GM21619 (cell line): ENCODE results near the gene HIVEP3.

Source experiments
- ATAC-seq: cut with Tn5 transposase; IDR thresholded peaks from one replicate; pipeline ENCODE4 v1.9.1; 2021; ENCODE audit not compliant: unreplicated experiment

Gene HIVEP3

GRCh38 chr1:41479808-41480160 lies 438.9 kb downstream of the HIVEP3 start:
- no peak for ATAC-seq

- no peak for ATAC-seq
Measured at GRCh38 chr1:41479000-41479807, 439.5 kb downstream of the HIVEP3 start.

- ATAC-seq: no peak
Measured at GRCh38 chr1:41478118-41478748, 440.5 kb downstream of the HIVEP3 start.

- no peak for ATAC-seq
Measured at GRCh38 chr1:41476807-41477361, 441.8 kb downstream of the HIVEP3 start.

GRCh38 chr1:41475859-41476567 lies 442.7 kb downstream of the HIVEP3 start:
- ATAC-seq: no peak

- no peak for ATAC-seq
Measured at GRCh38 chr1:41475346-41475745, 443.4 kb downstream of the HIVEP3 start.

- no peak for ATAC-seq
Measured at GRCh38 chr1:41474490-41475271, 444.0 kb downstream of the HIVEP3 start.

GRCh38 chr1:41473738-41474362 lies 444.9 kb downstream of the HIVEP3 start:
- ATAC-seq: no peak

- no peak for ATAC-seq
Measured at GRCh38 chr1:41471658-41472057, 447.1 kb downstream of the HIVEP3 start.

- ATAC-seq: no peak
Measured at GRCh38 chr1:41469706-41470105, 449.0 kb downstream of the HIVEP3 start.

GRCh38 chr1:41468122-41468762 lies 450.5 kb downstream of the HIVEP3 start:
- no peak for ATAC-seq

GRCh38 chr1:41467673-41468072 lies 451.0 kb downstream of the HIVEP3 start:
- no peak for ATAC-seq

- ATAC-seq: no peak
Measured at GRCh38 chr1:41466146-41466545, 452.6 kb downstream of the HIVEP3 start.

- ATAC-seq: no peak
Measured at GRCh38 chr1:41465741-41466140, 453.0 kb downstream of the HIVEP3 start.

GRCh38 chr1:41464885-41465284 lies 453.8 kb downstream of the HIVEP3 start:
- no peak for ATAC-seq

- ATAC-seq: no peak
Measured at GRCh38 chr1:41463516-41463915, 455.2 kb downstream of the HIVEP3 start.

- ATAC-seq: no peak
Measured at GRCh38 chr1:41462680-41463004, 456.1 kb downstream of the HIVEP3 start.

- no peak for ATAC-seq
Measured at GRCh38 chr1:41461790-41462679, 456.7 kb downstream of the HIVEP3 start.
